BE2C (cell line): ENCODE data around the gene CKAP5.

Experiments used
- DNase-seq: peaks from one replicate; pipeline ENCODE4 v3.0.0-alpha.2; 2020
- H3K27me3 ChIP-seq: fragments of 250-450 bp; sonication (Bioruptor Pico); 2 replicates; pipeline ENCODE4 v1.5.1; 2020; ENCODE audit warnings: mild to moderate bottlenecking
- H3K36me3 ChIP-seq: fragments of 250-450 bp; sonication (Bioruptor Pico); 2 replicates; pipeline ENCODE4 v1.5.1; 2020; ENCODE audit warnings: mild to moderate bottlenecking
- H3K4me1 ChIP-seq: fragments of 250-450 bp; sonication (Bioruptor Pico); 2 replicates; pipeline ENCODE4 v1.5.1; 2020
- H3K4me3 ChIP-seq: 2 replicates; pipeline ENCODE4 v1.5.1; 2011; ENCODE audit warnings: low read depth, low read length
- H3K9me3 ChIP-seq: fragments of 250-450 bp; sonication (Bioruptor Pico); 2 replicates; pipeline ENCODE4 v1.5.1; 2020
- CTCF ChIP-seq: IDR thresholded peaks from 2 replicates; pipeline ENCODE4 v1.5.1; 2012; ENCODE audit warnings: mild to moderate bottlenecking, low read depth, low read length

CKAP5 gene

GRCh38 chr11:46736146-46736545, 109.9 kb downstream of the CKAP5 start:
- Histone ChIP-seq H3K4me3 (no peak overlapping the region), H3K4me1 (no peaks in the 10 kb centered on the region), H3K27me3 (no peaks in the 10 kb centered on the region), H3K36me3 (no peaks in the 10 kb centered on the region), H3K9me3 (no peaks in the 10 kb centered on the region)
- DNase-seq, result no peak
- TF ChIP-seq CTCF, result no peak

- H3K9me3 ChIP-seq, result no peaks in the 10 kb centered on the region
- no peak for DNase-seq
- no peaks in the 10 kb centered on the region for H3K4me1 ChIP-seq
- H3K36me3 ChIP-seq, result no peaks in the 10 kb centered on the region
- TF ChIP-seq CTCF, result no peak
- H3K27me3 ChIP-seq, result no peaks in the 10 kb centered on the region
- H3K4me3 ChIP-seq, result no peak overlapping the region
Observed at GRCh38 chr11:46733234-46733633, 112.8 kb downstream of the CKAP5 start.

GRCh38 chr11:46731545-46731944, 114.5 kb downstream of the CKAP5 start:
- DNase-seq, result no peak
- Histone ChIP-seq H3K27me3 (no peaks in the 10 kb centered on the region), H3K4me1 (no peaks in the 10 kb centered on the region), H3K36me3 (no peaks in the 10 kb centered on the region), H3K4me3 (no peak overlapping the region), H3K9me3 (no peaks in the 10 kb centered on the region)
- no peak for TF ChIP-seq CTCF

GRCh38 chr11:46729110-46730027, 116.7 kb downstream of the CKAP5 start:
- Histone ChIP-seq H3K4me1 (no peaks in the 10 kb centered on the region), H3K36me3 (no peaks in the 10 kb centered on the region), H3K27me3 (no peaks in the 10 kb centered on the region), H3K9me3 (no peaks in the 10 kb centered on the region), H3K4me3 (no peak overlapping the region)
- no peak for TF ChIP-seq CTCF
- DNase-seq, result no peak

- Histone ChIP-seq H3K9me3 (no peaks in the 10 kb centered on the region), H3K36me3 (no peaks in the 10 kb centered on the region), H3K27me3 (no peaks in the 10 kb centered on the region), H3K4me1 (no peaks in the 10 kb centered on the region), H3K4me3 (no peak overlapping the region)
- TF ChIP-seq CTCF, result no peak
- no peak for DNase-seq
Observed at GRCh38 chr11:46728659-46729040, 117.4 kb downstream of the CKAP5 start.

- DNase-seq, result no peak
Observed at GRCh38 chr11:46727952-46728658, 118.0 kb downstream of the CKAP5 start.

More at GRCh38 chr11:46727952-46728658, 118.0 kb downstream of the CKAP5 start:
- H3K4me1 ChIP-seq, result no peaks in the 10 kb centered on the region
- H3K9me3 ChIP-seq, result no peaks in the 10 kb centered on the region
- no peak for TF ChIP-seq CTCF
- no peaks in the 10 kb centered on the region for H3K36me3 ChIP-seq
- no peaks in the 10 kb centered on the region for H3K27me3 ChIP-seq
- no peak overlapping the region for H3K4me3 ChIP-seq
